GM18511 (cell line): Measurements from ENCODE around the gene SIRT6.
"Not testable (repeated sequence)": the region's sequence is repeated elsewhere in the genome, so short reads cannot be mapped to it uniquely, and the experiment has no call there.

Experiments used
- ATAC-seq: cut with Tn5 transposase; IDR thresholded peaks from one replicate; pipeline ENCODE4 v1.9.1; 2021; ENCODE audit warnings: mild to moderate bottlenecking, moderate library complexity; ENCODE audit not compliant: unreplicated experiment

The SIRT6 gene

DNA sequence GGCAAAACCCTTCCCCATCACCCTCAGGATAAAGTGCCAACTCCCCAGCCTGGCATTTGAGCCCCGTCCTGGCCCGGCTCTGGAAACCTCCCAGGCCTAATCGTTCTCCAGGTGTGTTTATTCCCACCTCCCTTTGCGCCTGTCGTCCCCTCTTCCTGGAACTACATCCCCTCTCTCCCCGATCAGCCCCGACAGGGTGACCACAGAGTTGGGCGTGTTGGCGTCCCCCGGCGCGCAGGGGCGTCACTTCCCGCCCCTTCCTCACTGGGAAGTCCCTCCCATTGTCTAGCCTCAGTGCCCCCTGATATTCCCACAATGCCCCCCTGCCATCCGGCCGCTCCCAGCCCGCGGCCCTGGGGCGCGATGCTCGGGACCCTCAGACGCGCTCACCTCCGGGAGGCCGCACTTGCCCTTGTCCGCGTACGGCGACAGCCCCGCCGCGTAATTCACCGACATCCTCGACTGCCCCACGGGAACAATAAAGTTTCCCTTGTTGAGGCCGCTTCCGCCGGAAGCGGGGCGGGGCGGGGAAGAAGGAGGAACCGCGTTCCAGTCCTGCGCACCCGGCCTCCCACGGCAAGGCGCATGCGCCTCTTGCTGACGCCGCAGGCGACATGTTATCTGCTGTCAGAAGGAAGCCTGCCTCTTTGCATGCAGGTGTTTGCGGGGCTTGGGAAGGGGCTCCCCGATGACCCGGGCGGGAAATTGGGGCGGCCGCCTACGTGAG is at the start of gene SIRT6, which contains the start of gene ANKRD24:
SIRT6 (minus strand) TSS at position 480 of the 727 bp plus-strand sequence; CDS start at position 456, 24 bp downstream.
ANKRD24 (plus strand) TSS at position 606 of the 727 bp plus-strand sequence. CDS start 3,737 bp downstream, outside the sequence.
- ATAC-seq, result peak; percentile 73

DNA sequence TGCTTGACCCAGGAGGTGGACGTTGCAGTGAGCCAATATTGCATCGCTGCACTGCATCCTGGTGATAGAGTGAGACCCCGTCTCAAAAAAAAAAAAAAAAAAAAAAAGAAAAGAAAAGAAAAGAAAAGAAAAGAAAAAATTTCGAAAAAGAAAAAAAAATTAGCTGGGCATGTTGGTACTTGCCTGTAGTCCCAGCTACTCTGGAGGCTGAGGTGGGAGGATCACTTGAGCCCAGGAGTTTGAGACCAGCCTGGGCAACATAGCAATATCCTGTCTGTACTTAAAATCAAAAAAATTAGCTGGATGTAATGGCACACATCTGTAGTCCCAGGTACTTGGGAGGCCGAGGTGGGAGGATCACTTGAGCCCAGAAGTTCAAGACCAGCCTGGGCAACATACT is 49.8 kb upstream of the SIRT6 start:
- not testable (repeated sequence) for ATAC-seq

DNA sequence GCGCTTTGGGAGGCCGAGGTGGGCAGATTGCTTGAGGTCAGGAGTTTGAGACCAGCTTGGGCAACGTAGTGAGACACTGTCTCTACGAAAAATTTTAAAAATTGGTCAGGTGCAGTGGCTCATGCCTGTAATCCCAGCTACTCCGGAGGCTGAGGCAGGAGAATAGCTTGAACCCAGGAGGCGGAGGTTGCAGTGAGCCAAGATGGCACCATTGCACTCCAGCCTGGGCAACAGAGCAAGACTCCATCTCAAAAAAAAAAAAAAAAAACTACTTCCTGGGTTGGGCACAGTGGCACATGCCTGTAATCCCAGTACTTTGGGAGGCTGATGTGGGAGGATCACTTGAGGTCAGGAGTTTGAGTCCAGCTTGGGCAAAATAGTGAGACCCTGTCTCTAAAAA is 49.2 kb upstream of the SIRT6 start:
- ATAC-seq, result not testable (repeated sequence)

DNA sequence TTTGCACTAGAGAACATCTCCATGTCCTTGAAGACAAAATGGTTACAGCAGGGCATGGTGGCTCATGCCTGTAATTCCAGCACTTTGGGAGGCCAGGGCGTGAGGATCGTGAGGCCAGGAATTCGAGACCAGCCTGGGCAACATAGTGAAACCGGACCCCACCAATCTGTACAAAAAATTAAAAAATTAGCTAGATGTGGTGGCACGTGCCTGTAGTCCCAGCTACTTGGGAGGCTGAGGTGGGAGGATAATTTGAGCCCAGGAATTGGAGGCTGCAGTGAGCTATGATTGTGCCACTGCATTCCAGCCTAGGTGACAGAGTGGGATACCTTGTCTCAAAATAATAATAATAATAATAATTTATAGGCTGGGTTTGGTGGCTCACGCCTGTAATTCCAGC is 47.9 kb upstream of the SIRT6 start:
- not testable (repeated sequence) for ATAC-seq

DNA sequence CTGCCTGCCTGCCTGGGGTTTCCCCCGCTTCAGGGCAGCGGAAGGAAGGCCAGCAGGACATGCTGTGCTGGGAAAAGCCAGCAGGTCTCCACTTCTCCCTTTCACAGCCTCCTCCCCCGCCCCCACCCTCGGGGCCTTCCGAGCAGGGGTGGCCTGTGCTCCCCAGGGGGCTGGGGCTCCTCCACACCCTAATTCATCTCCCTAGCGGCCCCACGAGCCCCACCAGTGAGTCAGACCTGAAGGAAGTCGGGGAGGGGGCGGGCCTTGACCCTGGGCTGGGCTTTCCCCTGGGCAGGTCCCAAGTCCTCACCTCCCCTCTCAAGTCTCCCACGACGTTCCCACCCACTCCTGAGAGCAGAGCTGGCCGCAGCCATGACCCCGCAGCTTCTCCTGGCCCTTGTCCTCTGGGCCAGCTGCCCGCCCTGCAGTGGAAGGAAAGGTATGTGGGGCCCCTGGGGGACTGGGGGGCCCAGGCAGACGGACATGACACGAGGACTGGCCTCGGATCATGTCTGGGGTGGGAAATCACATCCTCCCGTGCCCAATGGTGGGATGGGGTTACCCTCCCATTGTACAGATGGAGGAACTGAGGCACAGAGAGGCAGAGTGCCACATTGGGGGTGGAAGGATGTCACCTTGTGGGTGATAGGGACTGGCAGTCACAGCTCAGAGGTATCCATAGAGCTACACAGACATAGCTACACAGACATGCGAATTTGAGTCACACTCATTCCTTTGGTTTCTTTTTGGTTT is 47.0 kb upstream of the SIRT6 start, which contains the start of gene EBI3:
EBI3 (plus strand) TSS at position 345 of the 753 bp plus-strand sequence; CDS start at position 373, 28 bp downstream.
- peak; percentile 75 for ATAC-seq

DNA sequence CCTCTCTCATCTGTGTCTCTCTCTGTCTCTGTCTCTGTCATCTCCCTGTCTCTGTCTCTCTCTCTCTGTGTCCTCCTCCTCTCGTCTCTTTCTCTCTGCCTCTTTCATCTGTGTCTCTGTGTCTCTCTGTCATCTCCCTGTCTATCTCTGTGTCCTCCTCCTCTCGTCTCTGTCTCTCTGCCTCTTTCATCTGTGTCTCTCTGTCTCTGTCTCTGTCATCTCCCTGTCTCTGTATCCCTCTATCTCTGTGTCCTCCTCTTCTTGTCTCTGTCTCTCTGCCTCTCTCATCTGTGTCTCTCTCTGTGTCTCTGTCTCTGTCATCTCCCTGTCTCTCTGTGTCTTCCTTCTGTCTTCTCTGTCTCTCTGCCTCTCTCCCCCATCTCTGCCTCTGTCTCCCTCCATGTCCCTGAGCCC is 46.4 kb upstream of the SIRT6 start:
- ATAC-seq, result no peak

DNA sequence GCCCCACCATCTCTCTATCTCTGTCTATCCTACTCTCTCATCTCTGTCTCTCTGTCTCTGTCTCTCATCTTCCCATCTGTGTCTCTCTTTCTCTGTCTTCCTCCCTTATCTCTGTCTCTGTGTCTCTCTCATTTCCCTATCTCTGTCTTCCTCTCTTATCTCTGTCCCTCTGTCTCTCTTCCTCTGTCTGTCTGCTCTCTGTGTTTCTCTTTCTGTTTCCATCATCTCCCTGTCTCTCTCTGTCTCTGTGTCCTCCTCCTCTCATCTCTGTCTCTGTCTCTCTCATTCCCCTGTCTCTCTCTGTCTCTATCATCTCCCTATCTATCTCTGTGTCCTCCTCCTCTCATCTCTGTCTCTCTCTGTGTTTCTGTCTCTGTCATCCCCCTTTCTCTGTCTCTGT is 45.4 kb upstream of the SIRT6 start:
- no peak for ATAC-seq

DNA sequence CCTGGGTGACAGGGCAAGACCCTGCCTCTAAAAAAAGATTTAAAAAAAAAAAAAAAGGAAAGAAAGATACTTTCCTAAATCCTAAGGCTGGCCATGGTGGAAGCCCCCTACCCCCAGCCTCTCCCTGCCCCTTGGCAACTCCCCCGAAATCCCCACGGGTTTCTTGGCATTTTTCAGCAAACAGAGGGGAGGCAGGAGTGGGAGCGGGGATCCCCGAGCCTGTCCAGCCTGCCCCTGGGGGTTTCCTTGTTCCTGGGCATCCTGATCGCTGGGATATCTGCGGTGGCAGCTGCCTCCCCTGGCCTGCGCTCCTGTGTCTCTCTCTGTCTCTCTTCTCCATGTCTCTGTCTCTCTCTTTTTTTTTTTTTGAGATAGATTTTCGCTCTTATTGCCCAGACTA is 43.5 kb upstream of the SIRT6 start:
- no peak for ATAC-seq

DNA sequence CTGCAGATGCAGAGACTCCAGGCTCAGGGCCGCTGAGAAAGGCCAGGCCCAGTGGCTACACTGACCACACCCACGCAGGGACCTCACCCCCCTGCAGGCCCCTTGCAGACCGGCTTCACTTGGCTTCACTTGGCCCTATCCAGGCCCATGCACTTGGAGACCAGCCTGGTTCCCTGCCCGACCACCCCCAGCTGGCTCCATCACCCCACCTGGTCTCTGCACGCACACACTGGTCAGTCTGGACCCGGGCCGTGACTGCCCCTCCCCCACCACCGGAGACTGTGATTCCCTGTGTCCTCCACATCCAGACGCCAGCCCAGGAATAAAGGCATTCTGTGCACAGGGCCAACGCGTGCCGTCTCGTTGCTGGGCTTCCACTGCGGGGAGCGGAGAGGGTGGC is 42.1 kb upstream of the SIRT6 start:
- ATAC-seq, result no peak

DNA sequence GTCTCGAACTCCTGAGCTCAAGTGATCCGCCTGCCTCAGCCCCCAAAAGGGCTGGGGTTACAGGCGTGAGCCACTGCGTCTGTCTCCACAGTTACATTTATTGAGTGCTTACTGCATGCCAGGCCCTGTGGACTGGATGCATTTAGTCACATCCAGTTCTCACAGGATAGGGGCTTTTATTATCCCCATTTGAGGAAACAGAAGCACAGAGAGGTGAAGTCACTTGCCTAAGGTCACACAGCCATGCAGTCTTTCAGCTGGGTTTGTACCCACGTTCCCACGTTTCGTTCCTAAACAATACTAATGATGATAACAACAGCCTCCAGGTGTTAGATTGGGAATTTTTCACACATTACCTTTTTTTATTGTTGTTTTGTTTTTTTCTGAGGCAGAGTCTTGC is 37.8 kb upstream of the SIRT6 start:
- no peak for ATAC-seq

DNA sequence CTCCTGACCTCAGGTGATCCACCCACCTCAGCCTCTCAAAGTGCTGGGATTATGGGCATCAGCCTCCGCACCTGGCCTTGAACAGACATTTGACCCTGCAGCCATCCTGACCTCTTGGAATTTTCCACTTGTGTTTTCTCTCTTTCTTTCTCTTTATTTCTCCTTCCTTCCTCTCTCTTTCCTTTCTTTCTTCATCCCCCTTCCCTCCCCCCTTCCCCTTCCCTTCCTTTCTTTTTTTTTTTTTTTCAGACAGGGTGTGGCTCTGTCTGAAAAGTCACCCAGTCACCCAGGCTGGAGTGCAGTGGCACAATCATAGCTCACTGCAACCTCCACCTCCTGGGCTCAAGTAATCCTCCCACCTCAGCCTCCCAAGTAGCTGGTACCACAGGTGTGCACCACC is 36.2 kb upstream of the SIRT6 start:
- ATAC-seq, result not testable (repeated sequence)

DNA sequence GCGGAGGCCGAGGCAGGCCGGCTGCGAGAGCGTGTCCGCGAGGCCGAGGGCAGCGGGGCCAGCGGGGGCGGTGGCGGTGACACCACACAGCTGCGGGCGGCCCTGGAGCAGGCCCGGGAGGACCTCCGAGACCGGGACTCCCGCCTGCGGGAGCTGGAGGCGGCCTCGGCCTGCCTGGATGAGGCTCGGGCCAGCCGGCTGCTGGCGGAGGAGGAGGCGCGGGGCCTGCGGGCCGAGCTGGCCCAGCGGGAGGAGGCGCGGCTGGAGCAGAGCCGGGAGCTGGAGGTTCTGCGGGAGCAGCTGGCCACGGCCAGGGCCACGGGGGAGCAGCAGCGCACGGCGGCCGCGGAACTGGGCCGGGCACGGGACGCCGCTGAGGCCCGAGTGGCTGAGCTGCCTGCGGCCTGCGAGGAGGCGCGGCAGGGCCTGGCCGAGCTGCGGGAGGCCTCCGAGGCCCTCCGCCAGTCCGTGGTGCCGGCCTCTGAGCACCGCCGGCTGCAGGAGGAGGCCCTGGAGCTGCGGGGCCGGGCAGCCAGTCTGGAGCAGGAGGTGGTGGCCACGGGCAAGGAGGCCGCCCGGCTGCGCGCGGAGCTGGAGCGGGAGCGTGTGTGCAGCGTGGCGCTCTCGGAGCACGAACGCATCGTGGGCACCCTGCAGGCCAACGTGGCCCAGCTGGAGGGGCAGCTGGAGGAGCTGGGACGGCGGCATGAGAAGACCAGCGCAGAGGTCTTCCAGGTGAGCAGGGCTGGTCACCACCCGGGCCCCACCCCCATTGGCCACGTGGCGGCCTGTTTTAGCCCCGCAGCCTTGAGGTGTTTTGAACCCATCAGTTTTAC is 35.3 kb upstream of the SIRT6 start:
- no peak for ATAC-seq

DNA sequence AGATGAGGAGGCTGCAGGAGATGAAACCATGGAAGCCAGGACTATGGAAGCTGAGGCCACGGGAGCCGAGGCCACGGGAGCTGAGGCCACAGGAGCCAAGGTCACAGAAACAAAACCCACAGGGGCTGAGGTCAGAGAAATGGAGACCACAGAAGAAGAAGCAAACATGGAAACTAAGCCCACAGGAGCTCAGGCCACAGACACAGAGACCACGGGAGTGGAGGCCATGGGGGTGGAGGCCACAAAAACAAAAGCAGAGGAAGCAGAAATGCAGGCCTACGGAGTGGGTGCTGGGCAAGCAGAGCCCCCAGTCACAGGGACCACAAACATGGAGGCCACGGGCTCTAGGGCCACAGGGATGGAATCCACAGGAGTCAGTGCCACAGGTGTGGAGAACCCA is 34.5 kb upstream of the SIRT6 start:
- ATAC-seq, result no peak

DNA sequence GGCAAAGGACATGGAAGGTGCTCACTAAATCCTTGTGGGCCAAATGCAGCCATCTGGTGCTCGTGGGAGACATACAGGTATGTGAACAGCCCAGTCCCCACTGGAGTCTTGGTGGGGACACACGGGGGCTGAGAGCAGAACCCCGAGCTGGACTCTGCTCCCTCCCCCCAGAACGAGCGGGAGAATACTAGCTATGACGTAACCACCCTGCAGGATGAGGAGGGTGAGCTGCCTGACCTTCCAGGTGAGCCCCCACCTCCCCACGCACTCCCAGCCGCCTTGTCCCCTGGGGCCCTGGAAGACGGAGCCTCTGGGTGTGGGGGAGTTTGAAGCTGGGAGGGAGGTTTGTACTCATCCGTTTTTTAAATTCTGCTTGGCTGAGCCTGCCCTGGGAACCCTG is 33.4 kb upstream of the SIRT6 start:
- no peak for ATAC-seq

DNA sequence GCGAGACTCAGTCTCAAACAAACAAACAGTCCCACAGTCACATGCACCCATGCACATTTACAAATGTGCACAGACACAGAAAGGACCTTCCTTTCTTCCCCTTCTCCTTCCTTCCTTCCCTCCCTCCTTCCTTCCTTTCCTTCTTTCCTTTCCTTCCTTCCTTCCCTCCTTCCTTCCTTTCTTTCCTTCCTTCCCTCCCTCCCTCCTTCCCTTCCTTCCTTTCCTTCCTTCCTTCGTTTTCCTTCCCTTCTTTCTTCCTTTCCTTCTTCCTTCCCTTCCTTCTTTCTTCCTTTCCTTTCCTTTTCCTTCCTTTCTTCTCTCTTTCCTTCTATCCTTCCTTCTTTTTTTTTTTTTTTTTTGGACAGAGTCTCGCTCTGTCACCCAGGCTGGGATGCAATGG is 30.8 kb upstream of the SIRT6 start:
- ATAC-seq, result no peak

DNA sequence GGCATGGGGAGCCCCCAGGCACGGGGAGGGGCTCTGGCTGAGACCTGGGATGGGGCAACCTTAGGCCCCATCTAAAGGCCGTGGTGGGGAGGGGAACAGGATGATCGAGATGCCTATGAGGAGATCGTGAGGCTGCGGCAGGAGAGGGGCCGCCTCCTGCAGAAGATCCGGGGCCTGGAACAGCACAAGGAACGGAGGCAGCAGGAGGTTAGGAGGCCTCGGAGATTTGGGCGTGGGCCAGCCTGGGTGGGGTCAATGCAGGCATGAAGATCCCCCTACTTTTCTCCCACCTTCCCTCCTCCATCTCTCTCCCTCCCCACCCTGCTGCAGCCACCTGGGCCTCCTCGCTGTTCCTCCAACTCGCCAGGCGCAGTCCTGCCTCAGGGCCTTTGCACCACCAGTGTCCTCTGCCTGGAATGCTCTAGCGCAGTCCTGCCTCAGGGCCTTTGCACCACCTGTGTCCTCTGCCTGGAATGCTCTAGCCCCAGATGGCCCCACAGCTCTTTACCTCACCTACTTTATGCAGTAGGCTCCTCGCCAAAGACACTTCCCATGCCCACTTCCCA is 27.9 kb upstream of the SIRT6 start:
- no peak for ATAC-seq

DNA sequence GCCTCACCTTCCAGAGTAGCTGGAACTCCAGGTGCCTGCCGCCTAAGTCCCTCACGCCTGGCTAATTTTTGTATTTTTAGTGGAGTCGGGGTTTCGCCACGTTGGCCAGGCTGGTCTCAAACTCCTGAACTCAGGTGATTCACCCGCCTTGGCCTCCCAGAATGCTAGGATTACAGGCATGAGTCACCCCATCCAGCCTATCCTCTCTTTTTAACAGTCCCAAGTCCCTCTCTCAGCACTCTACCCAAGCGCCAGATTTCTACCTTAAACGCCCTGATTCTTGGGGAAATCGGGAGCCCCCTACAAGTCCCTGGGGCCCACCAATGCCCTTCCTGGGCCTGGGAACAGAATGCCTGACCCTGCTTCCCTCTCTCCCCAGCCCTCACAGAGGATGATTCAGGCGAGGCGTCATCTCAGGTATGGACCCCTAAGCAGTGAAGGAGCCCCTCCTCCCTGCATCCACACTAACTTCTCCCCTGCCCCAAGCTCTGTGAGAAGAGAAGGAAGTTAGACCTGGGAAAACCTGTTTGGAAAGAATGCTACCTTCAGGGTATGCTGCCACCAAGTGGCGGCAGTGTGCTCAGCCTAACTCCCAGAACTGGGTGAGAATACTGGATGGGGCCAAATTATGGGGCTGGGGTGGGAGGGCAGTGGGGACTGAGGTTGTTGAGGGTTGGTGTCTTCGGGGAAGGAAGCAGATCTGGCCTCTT is 26.2 kb upstream of the SIRT6 start:
- no peak for ATAC-seq

DNA sequence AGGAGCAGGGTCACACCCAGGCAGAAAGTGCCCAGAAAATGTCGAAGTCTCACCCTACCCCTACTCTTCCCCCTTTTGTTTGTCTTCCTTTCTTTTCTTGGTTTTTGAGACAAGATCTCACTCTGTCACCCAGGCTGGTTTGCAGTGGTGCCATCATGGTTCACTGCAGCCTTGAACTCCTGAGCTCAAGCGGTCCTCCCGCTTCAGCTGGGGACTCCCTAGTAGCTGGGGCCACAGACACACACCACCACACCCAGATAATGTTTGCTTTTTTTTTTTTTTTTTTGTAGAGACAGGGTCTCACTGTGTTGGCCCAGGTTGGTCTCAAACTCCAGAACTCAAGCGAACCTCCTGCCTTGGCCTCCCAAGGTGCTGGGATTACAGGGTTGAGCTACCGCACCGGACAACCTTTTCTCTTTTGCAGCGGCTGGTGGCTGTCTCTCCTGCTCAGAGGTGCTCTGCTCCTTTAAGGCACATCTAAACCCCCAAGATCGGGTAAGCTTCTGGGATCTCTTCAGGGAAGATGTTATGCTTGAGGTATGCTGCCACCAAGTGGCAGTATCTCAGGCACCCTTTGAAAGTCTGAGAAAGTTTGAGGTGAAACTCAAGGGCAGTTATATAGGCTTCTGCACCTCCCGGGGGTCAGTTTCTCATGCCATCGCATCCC is 24.6 kb upstream of the SIRT6 start:
- no peak for ATAC-seq

DNA sequence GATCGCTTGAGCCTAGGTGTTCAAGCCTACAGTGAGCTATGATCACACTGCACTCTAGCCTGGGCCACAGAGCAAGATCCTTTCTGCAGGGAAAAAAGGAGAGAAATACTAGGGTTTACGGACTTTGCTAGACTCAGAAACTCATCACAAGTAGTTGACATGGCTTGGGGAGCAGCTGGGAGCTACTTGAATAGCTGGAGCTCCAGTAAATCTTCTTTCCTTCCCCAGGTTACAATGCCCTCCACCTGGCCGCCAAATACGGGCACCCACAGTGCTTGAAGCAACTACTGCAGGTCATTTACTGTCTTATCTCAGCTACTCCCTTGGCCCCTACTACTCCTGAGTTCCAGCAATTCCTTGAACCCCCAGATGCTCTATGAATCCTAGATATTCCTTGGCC is 19.4 kb upstream of the SIRT6 start:
- ATAC-seq, result no peak
